Astrocyte (in vitro differentiated cells and primary cell): Measurements from ENCODE around the gene MYO1A.

ENCODE experiments used
- CTCF ChIP-seq: IDR thresholded peaks from 2 replicates; pipeline ENCODE4 v1.5.1; 2011; ENCODE audit warnings: low read depth, mild to moderate bottlenecking, inconsistent platforms, low read length, moderate library complexity; ENCODE audit not compliant: insufficient read depth
- EZH2 ChIP-seq: IDR thresholded peaks from 2 replicates; pipeline ENCODE4 v1.6.1; 2012; ENCODE audit warnings: mild to moderate bottlenecking, low read length, inconsistent platforms; ENCODE audit not compliant: insufficient read depth

- TF ChIP-seq EZH2, result no peak
- no peak for TF ChIP-seq CTCF
These were observed 59.9 kb downstream of the MYO1A start for GRCh38 chr12:56989861-56990610.
